Measurements from ENCODE around the gene ADD3.

The ADD3 gene

DNA sequence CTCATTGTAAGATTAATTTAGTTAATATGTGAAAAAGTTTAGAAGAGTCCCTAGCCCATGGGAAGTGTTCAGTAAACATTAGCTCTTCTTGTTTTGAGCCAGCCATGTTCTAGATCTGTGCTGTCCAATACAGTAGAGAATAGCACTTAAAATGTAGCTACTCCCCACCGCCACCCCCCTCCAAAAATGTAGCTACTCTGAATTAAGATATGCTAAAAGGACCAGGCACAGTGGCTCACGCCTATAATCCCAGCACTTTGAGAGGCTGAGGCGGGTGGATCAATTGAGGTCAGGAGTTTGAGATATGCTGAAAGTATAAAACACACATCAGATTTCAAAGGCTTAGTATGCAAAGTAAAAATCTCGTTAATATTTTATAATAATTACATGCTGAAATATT is 152.3 kb downstream of the ADD3 start:
- no peak for DNase-seq

DNA sequence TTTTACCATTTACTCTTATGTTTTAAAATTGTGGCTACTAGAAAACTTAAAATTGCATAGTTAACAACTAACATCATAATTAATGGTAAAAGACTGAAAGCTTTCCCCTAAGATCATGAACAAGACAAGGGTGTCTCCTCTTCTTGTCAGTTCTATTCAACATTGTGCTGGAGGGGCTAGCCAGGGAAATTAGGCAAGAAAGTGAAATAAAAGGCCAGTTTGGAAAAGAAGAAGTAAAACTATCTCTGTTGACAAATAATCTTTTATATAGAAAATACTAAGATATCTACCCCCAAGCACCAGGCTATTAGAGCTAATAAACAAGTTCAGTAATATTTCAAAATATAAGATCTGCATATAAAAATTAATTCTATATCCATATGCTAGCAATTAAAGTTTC is 152.7 kb downstream of the ADD3 start:
- no peak for DNase-seq

DNA sequence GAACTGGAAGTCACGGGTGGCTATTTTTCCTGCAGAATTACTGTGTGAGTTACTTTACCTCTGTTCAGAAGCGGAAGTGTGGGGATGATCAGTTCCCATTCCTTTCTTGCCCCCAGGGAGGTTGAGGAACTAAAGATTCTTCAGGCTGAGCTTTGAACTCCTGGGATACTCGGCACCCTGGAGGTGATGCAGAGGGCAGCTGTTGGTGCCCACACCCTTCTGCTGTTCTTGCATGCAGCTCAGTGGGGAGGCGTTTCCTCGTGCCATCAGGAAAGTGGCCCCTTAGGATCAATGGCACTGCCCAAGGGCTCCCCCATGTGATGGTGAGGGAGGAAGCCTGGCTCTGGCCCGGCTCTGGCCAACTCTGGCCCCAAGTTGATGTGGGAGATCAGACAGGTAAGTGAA is 155.0 kb downstream of the ADD3 start:
- no peak for DNase-seq

DNA sequence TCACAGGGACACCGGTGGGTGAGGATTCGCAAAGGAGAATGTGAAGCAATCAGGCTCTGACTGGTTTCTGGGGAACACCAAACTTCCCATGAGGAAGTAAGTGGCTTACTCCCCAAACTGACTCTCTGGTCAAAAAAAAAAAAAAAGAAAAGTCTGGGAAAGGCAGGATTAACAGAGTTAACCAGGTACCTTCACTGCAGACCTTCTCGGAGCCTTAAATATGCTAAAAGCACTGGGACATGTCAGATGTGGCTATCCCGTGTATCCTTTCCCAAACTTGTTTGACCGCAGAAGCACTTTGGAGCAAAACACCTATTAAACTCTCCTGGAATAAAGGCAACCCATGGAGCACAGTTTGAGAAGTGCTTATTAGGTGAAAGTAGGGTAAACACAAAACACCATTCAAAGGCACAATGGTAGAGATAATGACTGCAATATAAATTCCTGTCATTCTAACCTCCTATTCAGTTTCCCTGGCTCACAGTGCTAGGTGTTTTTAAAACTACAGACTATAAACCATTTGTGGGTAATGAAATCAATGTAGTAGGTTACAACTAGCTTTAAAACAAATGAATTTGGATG is 155.5 kb downstream of the ADD3 start:
- no peak for DNase-seq

DNA sequence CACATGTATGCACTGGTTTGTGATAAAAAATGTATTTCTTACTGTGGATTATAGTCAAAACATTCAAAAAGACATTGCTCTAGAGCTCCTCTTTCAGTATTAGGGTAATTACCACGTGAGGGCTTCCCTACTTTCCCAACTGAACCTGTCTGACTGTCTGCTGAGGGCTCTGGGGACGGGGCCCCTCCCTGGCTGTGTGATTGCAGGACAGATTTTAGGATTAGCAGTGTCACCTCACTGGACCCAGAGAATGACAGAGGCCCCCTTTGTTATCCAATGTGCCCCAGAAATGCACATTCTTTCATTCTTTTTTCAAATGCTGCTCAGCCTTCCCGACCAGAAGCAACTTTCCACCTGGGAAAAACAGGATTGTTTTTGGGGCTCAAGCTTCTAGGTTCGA is 156.1 kb downstream of the ADD3 start:
- no peak for DNase-seq

DNA sequence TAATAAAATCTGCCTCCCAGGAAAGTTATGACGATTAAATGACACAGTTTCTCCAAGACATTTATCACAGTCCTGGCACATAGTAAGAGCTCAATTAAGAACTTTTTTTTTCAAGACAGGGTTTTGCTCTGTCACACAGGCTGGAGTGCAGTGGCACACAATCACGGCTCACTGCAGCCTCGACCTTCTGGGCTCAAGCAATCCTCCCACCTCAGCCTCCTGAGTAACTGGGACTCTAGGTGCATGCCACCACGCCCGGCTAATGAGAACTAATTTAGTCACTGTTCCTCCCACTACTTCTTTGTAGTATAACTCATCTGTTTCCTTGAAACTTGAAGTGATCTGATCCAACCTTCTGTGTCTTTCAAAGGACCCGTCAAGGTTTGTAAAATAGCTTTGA is 157.5 kb downstream of the ADD3 start:
- DNase-seq = no peak

DNA sequence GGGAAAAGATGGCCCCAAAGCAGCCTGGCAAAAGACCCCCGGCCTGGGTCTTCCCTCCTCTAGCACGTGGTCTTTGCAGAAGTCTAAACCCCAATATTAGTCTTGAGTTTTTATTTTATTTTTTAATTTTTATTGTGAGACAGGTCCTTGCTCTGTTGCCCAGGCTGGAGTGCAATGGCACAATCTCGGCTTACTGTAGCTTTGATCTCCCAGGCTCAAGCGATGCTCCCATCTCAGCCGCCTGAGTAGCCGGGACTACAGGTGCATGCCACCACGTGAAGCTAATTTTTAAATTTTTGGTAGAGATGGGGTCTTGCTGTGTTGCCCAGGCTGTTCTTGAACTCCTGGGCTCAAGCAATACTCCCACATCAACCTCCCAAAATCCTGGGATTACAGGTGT is 159.4 kb downstream of the ADD3 start:
- no peak for DNase-seq

DNA sequence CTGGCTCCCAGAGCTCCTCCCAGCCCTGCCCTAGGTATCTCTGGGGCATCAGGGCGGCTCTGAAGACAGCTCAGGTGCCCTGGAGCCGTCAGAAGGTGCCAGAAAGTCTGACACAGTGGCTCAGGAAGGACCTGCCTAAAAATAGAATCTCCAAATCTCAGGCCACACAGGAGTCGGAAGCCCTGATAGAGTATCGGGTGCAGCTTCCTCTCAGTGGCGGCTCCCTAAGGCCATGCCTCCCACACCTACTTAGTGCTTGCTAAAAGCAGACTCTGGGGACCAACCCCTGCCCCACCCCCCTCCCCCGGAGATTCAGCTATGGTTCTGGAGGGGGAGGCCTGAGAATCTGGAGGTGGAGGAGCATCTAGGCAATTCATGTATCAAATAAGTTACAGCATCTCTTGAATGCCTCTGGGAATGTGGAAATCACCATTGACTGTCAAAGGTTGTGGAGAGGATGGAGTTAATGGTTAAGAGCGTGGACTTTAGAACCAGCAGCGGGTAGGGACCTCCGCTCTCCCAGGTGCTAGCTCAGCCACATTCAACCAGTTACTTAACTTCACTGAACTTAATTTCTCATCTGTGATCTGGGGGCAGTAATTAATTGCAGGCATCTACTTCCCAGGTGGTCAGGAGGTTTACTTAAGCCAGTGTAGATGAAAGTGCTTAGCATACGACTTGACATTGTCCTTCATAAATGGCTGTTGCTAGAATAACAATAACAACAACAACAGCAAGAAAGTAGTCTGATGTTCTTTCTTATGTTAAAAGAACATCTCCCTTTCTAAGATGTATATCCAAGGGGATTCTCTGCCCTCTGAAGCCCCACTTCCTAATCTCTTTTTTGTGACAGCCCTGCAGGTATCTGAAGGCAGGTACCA is 161.1 kb downstream of the ADD3 start:
- DNase-seq = no peak

DNA sequence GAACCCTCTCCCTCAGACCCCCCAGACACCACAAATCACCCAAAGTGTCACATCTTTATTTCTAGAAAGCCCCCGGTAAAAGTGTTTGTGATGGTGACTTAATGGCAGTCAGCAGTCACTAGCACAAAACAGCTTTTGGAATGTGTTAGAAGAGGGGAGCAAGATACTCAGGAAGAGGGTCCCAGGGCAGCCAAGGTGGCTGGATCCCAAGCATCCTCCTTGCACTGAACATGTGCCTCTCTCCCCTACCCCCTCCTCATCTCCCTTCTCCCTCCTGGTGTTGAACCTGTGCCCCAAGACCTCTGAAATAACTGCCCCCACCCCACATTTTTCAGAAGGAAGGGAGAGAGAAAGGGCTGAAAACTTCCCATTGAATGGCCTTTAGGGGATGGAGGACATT is 161.8 kb downstream of the ADD3 start:
- no peak for DNase-seq

DNA sequence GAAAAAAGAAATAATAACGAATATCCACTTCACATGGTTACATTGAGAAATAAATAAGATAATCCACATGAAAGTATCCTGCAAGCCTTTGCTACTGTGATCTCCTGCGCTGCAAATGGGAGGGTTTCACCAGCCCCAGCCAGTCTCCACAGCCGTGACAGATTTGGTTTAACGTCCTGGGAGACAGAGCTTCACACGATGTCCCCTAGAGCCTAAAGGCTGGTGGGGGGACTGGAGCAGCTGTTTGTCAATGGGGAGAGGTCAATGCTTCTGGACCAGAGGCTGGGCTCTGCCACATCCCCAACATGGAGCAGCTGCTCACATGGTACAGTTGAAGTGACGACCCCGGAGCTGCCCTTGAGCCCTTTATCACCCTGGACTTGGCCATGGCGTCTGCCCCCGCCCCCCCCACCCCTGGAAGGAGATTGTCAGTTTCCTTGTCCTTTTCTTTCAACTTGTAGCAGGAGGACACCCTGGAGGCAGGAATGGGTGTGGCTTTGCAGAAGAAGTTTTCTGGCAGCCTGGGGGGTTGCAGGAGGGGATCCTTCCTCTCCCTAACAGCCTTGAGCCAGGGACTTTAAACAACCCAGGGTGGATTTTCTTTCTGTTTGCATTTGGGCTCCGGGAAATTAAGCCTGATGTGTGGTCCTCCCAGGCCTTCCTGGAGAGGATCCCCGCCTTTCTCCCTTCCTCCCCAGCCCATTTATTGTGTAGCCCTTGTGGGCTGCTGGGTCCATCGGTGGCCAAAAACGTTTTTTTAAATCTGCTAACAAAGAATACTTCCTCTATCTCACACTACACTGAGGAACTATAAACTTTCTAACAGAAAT is 162.6 kb downstream of the ADD3 start:
- no peak for DNase-seq

DNA sequence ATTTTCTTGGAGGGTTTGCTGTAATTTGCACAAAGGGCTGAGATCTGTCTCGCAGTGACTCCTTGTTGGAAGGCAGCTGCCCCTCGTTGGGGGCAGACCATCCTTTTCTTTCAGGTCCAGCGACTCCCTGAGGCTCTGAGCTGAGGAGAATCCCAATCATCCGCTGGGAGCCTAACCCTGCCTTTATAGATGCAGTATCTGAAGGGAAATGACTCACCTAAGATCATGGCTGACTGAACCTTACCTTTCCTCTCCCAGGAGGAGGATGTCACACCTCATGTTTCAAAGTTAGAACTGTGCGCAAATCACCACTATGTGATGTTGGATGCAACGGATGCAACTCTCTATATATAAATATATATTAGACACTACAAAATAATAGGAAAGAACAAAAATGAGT is 163.2 kb downstream of the ADD3 start:
- DNase-seq = no peak

DNA sequence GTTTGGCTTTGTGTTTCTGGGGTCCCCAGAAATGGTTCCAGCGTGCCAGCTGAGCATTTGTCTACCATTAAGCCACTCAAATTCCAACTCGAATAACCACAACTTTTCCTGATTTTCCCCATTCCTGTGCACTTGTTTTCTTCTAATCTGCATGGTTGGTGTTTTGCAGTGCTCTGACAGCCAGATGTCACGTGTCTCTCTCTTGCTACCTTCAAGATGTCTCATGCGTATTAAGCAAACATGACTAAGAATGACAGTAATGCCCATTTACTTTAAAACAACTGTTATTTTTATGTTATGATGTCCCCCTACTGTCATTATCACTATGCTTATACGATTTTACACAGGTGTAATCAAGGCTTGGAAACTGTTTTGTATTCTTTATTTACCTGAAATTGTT is 164.4 kb downstream of the ADD3 start:
- DNase-seq = no peak

DNA sequence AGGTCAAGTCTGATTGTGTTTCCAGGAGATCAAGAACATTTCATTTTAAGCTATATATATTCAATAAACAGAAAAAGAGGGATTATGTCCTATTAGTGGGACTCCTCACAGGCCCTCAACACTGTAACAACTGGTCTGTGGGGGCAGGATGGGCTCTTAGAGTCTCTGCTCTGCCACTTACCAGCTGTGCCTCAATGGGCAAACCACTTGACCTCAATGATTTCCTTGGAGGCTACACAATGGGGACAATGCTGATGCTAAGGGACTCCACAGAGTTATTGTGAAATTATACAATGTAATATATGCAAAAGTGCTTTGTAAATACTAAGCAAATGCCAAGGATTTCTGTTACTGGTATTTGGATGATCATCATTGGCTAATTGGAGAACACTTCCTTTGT is 166.4 kb downstream of the ADD3 start:
- no peak for DNase-seq

DNA sequence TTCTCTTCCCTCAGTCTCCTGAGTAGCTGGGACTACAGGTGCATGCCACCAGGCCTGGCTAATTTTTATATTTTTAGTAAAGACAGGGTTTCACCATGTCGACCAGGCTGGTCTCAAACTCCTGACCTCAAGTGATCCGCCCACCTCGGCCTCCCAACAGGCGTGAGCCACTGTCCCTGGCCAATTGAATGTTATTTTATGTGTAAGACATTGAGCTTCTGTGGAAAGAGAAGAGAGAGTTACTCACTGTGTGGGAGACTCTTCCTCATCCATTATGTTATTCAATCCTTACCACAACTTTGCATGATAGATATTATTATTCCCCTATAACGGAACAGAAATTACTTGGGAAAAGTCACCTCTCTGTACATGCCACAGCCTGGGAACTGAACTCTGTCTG is 167.0 kb downstream of the ADD3 start:
- no peak for DNase-seq

DNA sequence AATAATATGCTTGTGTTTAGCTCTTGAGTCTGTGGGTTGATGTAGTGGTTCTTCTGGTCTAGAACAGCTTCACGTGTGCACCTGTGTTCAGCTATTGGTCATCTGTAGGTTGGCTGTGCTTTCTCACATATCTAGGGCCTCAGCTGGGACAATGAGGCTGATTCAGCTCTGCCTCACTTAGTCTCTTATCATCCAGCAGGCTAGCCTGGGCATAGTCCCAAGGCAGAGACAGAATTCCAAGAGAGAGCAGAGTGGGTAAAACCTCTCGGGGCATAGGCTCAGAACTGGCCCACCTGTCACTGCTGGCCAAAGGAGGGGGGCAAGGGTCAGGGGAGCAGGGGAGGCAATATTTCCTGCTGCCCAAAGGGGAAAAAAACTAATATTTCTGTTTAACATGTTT is 167.6 kb downstream of the ADD3 start:
- DNase-seq = no peak

DNA sequence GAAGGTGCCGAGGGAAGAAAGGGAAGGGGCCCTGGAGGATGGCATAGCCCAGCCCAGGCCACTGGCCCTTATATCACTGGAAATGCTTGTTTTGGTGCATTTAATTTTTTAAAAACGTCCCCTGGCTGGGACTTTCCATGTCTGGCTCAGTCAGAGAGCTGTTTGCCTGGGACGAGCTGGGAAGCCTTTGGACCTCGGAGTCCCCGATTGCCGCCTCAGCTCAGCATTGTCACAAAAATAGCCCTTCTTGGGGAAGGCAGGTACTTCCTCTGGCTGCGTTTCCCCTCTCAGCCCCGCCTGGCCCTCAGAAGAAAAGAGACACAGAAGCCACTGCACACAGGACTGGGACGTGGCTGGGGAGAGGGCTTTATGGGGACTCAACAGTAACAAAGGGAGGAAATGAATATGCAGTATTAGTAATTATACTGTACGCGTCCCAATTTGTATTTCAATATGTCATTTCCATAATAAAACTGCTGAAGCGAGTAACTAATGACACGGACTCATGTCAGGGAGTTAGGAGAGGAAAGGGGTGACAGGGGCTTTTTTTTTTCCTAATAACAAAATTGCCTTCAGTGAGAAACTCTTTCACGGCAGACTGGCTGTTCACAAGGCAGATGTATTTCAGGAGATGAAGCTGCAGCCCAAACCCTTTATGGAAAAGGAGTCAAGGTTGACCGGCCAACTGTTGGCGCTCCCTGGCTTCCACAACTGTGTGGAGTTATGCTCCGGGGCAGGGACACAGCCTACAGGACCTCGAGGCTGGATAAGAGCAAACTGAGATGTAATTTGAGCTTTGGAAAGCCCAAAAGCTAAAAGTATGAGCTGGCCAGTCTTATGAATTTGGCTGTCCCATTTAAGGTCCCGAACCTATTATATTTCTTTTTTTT is 168.6 kb downstream of the ADD3 start:
- no peak for DNase-seq

DNA sequence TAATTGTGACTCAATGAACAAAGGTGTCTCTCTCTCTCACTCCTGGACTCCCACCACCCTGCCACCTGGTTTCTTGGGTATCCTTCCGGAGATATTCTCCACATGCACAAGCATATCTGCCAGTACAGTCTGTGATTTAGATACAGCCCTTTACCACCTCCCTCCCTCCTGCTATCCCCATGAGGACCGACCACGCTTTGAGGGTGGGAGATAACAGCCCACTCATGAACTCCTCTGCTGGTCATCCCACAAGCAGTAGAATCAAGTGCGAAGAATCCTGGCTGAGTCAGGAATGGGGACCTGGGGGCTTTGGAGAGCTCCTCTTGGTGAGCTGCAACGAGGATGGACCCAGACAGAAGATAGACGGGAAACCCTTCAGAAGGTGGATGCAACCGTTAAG is 171.4 kb downstream of the ADD3 start:
- DNase-seq = no peak

DNA sequence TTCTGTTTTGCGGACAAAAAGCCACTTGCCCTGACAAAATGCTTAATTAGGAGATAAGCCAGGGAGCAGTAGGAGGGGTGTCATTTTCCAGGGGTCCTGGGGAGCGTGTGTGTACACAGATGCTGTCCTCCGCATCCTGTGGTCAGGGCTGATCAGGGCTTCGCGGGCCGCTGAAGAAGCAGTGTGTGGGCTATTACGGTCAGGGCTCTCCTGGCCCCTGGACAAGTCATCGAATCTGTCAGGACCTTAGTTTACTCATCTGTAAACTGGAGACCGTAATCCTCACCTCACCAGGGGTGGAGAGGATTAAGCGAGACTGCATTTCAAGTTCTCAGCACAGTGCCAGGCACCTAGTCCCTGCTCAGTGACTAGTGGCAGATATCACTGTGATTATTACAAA is 173.7 kb downstream of the ADD3 start:
- no peak for DNase-seq

DNA sequence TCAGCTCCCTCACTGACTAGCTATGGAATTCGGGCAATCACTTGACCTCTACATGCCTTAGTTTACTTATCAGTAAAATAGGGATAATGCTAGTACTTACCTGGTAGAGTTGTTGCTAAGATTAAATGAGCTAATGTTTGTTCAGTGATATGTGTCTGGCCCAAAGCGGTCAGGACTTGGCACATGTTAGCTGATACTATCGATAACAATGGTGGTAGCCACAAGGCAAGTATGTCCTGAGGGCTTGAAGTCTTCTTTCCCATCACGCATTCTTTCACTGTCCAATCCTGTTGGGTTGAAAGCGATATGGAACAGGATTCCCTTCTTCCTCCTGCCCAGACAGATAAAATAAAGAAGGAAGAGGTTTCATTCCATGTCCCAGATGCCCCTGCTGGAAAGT is 174.1 kb downstream of the ADD3 start:
- DNase-seq = no peak

DNA sequence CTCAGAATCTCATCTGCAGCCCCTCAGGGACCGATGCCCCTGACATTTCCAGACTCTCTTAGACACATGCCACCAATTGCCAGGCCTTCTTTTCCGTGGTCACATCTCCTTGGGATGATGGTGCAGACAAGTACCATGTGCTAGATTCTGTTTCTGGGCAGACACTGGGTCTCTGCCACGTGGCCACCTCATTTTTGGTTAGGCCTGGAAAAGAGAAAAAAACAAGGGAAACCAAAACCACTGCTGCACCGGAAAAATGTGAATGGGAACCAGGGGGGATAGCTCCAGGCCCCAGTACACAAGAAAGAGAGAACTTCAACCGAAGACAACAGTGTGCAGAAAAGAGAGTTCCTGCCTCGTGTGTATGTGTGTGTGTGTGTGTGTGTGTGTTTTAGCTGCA is 176.6 kb downstream of the ADD3 start:
- no peak for DNase-seq

Data from NK-92 treated with Interleukin-12 subunit alpha and Interleukin-12 subunit beta, amount 100 ng/mL, for 24 hours (cell line).